Activated B cell treated with CpG ODN at 0.5 μM for 24 hours (primary cell): ENCODE results near the gene SMYD1. TPM values are rescaled to one million over a fixed set of nuclear protein-coding genes. Genes with fewer than 3 reads are reported as not detected.

Experiments
- ATAC-seq: fragments of 200-7000 bp; cut with Tn5 transposase; one replicate; pipeline ENCODE4 v1.10.0; 2021; ENCODE audit warnings: low read depth, mild to moderate bottlenecking, moderate library complexity
- CTCF ChIA-PET: fragments of 350-600 bp; sonication (Branson Sonifier 250); formaldehyde crosslinking; loops from one replicate; lab custom pipeline; 2021; ENCODE audit warnings: antibody characterized with exemption; lab: Charles Lee
- POLR2A ChIA-PET: fragments of 350-600 bp; sonication (Branson Sonifier 250); formaldehyde crosslinking; loops from one replicate; lab custom pipeline; 2021; ENCODE audit warnings: antibody characterized with exemption; lab: Charles Lee
- DNase-seq: peaks from one replicate; pipeline ENCODE4 v3.0.0; 2022
- H3K27ac Mint-ChIP-seq: one replicate; pipeline ENCODE4 v1.8.0; 2020; ENCODE audit warnings: mixed read lengths
- H3K27me3 Mint-ChIP-seq: one replicate; pipeline ENCODE4 v1.8.0; 2021; ENCODE audit warnings: mixed read lengths
- H3K36me3 Mint-ChIP-seq: one replicate; pipeline ENCODE4 v1.8.0; 2021; ENCODE audit warnings: low read depth, mixed read lengths
- H3K4me1 Mint-ChIP-seq: one replicate; pipeline ENCODE4 v1.8.0; 2021; ENCODE audit warnings: mixed read lengths
- H3K4me3 Mint-ChIP-seq: one replicate; pipeline ENCODE4 v1.8.0; 2020; ENCODE audit warnings: mild to moderate bottlenecking, mixed read lengths
- H3K9me3 Mint-ChIP-seq: one replicate; pipeline ENCODE4 v1.8.0; 2020; ENCODE audit warnings: mixed read lengths
- intact Hi-C: fragments of 100-400 bp; cut with micrococcal nuclease; formaldehyde crosslinking; loops from one replicate; pipeline ENCODE4 v1.15.1; 2024
- total RNA-seq: library from RNA; stranded (reverse); gene quantifications from 2 replicates; pipeline ENCODE4 v1.2.3, GENCODE V29; 2022
- TF ChIP-seq, protein P1 (sequence below): fragments of 200-600 bp; IDR thresholded peaks from one replicate; pipeline ENCODE4 v1.8.0; 2022; ENCODE audit warnings: antibody characterized with exemption, mild to moderate bottlenecking

SMYD1 gene
- total RNA-seq, 1 donor from 2014 or later, result not detected

DNA sequence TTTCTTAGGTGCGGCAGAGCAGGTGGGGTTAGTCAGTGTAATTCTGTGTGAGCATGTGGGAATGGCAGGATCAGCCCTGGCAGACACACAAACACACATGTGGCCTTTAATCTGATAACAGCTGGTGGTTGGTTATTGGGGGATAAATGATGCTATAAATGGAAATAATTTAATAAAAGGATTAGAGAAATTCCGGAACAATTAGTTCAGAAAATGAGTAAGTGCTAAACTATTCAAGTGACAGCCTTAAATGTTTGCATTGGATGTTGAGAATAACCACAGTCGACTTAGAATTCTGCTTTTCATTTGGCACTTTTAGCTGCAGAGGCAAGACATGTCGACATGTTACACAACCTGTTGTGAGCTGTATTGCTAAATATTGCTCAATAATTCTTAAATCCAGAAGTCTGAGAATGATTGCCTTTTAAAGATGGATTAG, 7.2 kb downstream of the SMYD1 start:
- no peak overlapping the region for H3K27ac Mint-ChIP-seq
- ATAC-seq, result no peak
- intact Hi-C loops, result no loop called here
- H3K4me1 Mint-ChIP-seq, result no peaks in the 10 kb centered on the region
- H3K4me3 Mint-ChIP-seq, result no peak overlapping the region
- TF ChIP-seq, protein P1, sequence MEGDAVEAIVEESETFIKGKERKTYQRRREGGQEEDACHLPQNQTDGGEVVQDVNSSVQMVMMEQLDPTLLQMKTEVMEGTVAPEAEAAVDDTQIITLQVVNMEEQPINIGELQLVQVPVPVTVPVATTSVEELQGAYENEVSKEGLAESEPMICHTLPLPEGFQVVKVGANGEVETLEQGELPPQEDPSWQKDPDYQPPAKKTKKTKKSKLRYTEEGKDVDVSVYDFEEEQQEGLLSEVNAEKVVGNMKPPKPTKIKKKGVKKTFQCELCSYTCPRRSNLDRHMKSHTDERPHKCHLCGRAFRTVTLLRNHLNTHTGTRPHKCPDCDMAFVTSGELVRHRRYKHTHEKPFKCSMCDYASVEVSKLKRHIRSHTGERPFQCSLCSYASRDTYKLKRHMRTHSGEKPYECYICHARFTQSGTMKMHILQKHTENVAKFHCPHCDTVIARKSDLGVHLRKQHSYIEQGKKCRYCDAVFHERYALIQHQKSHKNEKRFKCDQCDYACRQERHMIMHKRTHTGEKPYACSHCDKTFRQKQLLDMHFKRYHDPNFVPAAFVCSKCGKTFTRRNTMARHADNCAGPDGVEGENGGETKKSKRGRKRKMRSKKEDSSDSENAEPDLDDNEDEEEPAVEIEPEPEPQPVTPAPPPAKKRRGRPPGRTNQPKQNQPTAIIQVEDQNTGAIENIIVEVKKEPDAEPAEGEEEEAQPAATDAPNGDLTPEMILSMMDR, result no peak
- CTCF ChIA-PET, result interaction anchor here (1.7 kb wide), 1 partner anchor 14 kb away, joined by 5 read pairs; no protein-coding TSS in a partner anchor
- POLR2A ChIA-PET, result interaction anchor here (0.5 kb wide), 1 partner anchor 63 kb away, joined by 3 read pairs; no protein-coding TSS in a partner anchor
- DNase-seq, result no peak
- peaks cover 4% of the 10 kb centered on the region for H3K27me3 Mint-ChIP-seq
- H3K36me3 Mint-ChIP-seq, result no peaks in the 10 kb centered on the region
- no peaks in the 10 kb centered on the region for H3K9me3 Mint-ChIP-seq

DNA sequence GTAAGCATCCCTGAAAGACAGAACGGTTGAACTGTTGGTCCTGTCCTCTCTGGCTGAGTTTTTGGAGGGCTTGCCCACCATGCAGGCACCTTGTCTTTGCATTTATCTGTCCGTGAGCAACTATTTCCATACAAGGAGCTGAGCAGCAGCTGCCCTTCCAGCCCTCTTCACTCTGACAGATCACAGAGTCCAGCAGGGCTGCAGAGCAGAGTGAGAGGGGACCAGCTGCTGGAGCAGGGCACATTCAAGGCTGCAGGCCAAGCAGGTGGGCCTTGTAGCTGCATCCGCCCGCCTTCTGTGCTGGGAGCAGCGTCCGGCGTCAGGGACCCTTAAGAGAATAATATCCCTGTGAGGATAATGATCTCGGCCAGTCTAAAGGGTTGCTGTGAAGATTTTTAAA, 9.5 kb downstream of the SMYD1 start:
- ChIA-PET CTCF (no interaction called here), POLR2A (no interaction called here)
- DNase-seq (no peak), ATAC-seq (no peak)
- Mint-ChIP-seq H3K9me3 (no peaks in the 10 kb centered on the region), H3K27me3 (peaks cover 6% of the 10 kb centered on the region), H3K27ac (no peak overlapping the region), H3K4me3 (no peak overlapping the region), H3K36me3 (no peaks in the 10 kb centered on the region), H3K4me1 (no peaks in the 10 kb centered on the region)
- TF ChIP-seq, protein P1, result no peak
- intact Hi-C loops, result no loop called here

DNA sequence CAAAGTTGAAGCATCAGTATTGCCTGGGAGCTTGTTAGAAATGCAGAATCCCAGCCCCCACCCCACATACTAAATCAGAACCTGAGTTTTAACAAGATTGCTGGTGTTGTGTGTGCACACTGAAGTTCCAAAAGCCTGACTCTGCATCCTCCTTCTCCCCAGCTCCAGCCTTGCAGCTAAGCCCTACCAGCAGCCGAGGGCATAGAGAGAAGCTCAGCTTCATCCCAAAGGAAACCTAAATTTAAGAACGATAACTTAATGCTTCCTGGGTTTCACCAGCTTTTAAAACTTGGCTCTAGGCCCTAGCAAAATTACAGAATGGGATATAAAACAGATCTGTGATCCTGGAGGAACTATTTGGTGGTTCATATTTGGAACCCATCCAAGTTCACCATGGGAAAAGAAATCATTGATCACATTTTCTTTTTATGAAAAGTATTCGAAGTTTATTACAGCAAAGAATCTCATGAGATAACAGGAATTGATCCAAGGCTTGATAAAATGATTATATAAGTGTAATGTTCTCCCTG, 11.1 kb downstream of the SMYD1 start:
- ChIA-PET POLR2A (no interaction called here), CTCF (interaction anchor here (0.8 kb wide), 1 partner anchor 18 kb away, joined by 4 read pairs; no protein-coding TSS in a partner anchor)
- TF ChIP-seq, protein P1, result no peak
- Mint-ChIP-seq H3K27ac (no peak overlapping the region), H3K36me3 (no peaks in the 10 kb centered on the region), H3K9me3 (no peaks in the 10 kb centered on the region), H3K27me3 (peaks cover 2% of the 10 kb centered on the region), H3K4me1 (no peaks in the 10 kb centered on the region), H3K4me3 (no peak overlapping the region)
- intact Hi-C loops, result no loop called here
- ATAC-seq, result no peak
- DNase-seq, result no peak

DNA sequence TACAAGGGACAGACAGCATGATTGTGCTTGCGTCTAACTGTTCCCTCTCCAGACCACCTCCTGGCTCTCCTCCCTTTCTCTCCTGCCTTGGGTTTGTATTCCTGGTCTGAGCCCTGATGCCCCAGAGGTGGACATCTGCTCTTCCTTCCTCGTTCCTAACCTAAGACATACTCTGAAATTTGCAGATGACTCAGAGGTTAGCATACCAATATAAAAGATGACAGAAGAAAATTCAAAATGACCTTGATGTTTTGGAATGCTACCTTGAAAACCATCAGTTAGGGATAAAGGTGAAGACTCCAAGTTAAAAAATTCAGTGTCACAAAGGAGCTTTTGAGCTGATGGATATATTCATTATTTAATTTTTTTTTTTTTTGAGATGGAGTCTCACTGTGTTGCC, 12.9 kb downstream of the SMYD1 start:
- H3K9me3 Mint-ChIP-seq, result no peaks in the 10 kb centered on the region
- no peaks in the 10 kb centered on the region for H3K4me1 Mint-ChIP-seq
- ChIA-PET CTCF (no interaction called here), POLR2A (no interaction called here)
- ATAC-seq (no peak), DNase-seq (no peak)
- H3K27me3 Mint-ChIP-seq, result peaks cover 2% of the 10 kb centered on the region
- intact Hi-C loops, result no loop called here
- H3K4me3 Mint-ChIP-seq, result no peak overlapping the region
- H3K36me3 Mint-ChIP-seq, result no peaks in the 10 kb centered on the region
- no peak overlapping the region for H3K27ac Mint-ChIP-seq
- TF ChIP-seq, protein P1, result no peak

DNA sequence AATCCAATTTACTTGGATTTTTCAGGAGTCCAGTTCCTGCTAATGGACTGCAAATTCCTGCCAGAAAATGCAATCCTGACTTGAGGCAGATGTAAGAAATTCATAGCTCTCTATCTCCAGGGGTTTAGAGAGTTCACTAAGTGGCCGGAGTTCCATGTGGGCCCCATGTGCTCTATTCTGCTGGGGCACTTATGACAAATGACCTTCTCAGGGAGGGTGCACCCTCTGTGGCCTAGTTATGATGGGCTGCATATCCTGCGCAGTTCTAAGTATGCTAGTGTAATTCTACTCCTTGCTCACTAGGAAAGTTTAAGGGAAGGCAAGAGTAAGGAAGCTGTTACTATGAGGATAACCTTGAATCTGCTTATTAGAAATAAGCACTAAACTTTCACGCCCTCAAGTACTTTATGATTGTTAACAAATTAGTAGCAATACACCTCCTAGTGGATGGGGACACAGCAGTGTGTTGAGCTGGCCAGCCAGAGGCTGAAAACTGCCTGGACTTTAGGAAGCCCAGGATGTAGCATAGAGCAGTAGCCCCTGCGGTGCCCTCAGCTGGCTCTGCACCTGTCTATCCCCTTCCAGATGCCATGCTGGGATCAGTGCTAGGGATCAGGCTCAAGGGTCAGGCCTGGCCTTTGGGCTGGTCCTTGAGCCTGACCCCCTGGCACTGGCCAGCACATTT, 14.4 kb downstream of the SMYD1 start:
- intact Hi-C loops, result no loop called here
- Mint-ChIP-seq H3K4me3 (no peak overlapping the region), H3K27me3 (peaks cover 2% of the 10 kb centered on the region), H3K27ac (no peak overlapping the region), H3K9me3 (no peaks in the 10 kb centered on the region), H3K4me1 (no peaks in the 10 kb centered on the region), H3K36me3 (no peaks in the 10 kb centered on the region)
- DNase-seq (no peak), ATAC-seq (no peak)
- ChIA-PET POLR2A (no interaction called here), CTCF (no interaction called here)
- TF ChIP-seq, protein P1, result no peak
